GM12874 (cell line): Measurements from ENCODE around the gene ANTXR2.

Source experiments
- CTCF ChIP-seq: IDR thresholded peaks from 2 replicates; pipeline ENCODE4 v1.5.1; 2011; ENCODE audit warnings: low read depth, mild to moderate bottlenecking, control low read depth, low read length, moderate library complexity; ENCODE audit not compliant: insufficient read depth

ANTXR2 gene

GRCh38 chr4:80029364-80029763, 43.7 kb downstream of the ANTXR2 start:
- no peak for TF ChIP-seq CTCF

GRCh38 chr4:80027611-80028010, 45.4 kb downstream of the ANTXR2 start:
- TF ChIP-seq CTCF: no peak

GRCh38 chr4:80026100-80026499, 46.9 kb downstream of the ANTXR2 start:
- no peak for TF ChIP-seq CTCF

- no peak for TF ChIP-seq CTCF
Observed at GRCh38 chr4:80024335-80024734, 48.7 kb downstream of the ANTXR2 start.

- TF ChIP-seq CTCF: no peak
Observed at GRCh38 chr4:80022282-80022681, 50.7 kb downstream of the ANTXR2 start.

GRCh38 chr4:80017125-80017854, 55.7 kb downstream of the ANTXR2 start:
- TF ChIP-seq CTCF: no peak

GRCh38 chr4:80016506-80016905, 56.5 kb downstream of the ANTXR2 start:
- no peak for TF ChIP-seq CTCF
